CD8-positive, alpha-beta memory T cell (primary cell): ENCODE measurements around the gene PCDH1. TPM values are rescaled to one million over a fixed set of nuclear protein-coding genes. Genes with fewer than 3 reads are reported as not detected.

Experiments
- CTCF ChIA-PET: fragments of 350-600 bp; sonication (Branson Sonifier 250); formaldehyde crosslinking; loops from one replicate; lab custom pipeline; 2021; ENCODE audit warnings: antibody characterized with exemption; lab: Charles Lee
- POLR2A ChIA-PET: fragments of 350-600 bp; sonication (Branson Sonifier 250); formaldehyde crosslinking; loops from one replicate; lab custom pipeline; 2021; ENCODE audit warnings: antibody characterized with exemption; lab: Charles Lee
- DNase-seq, 5 donors: peaks; one replicate each; pipeline versions ENCODE4 v3.0.0 to v3.0.0-alpha.2; 2020 to 2022; ENCODE audit warnings: mixed read lengths in 1 of 5
- H3K27ac ChIP-seq: one replicate; pipeline ENCODE4 v1.7.0; 2013; ENCODE audit warnings: low read depth, mild to moderate bottlenecking, low read length, moderate library complexity
- H3K27me3 ChIP-seq: 2 replicates; pipeline ENCODE4 v1.7.0; 2013; ENCODE audit warnings: low read length, mild to moderate bottlenecking; ENCODE audit not compliant: insufficient read depth, poor library complexity, severe bottlenecking
- H3K36me3 ChIP-seq: 2 replicates; pipeline ENCODE4 v1.7.0; 2013; ENCODE audit warnings: mild to moderate bottlenecking, low read length, moderate library complexity; ENCODE audit not compliant: insufficient read depth
- H3K4me1 ChIP-seq: 2 replicates; pipeline ENCODE4 v1.7.0; 2013; ENCODE audit warnings: mild to moderate bottlenecking, low read length, moderate library complexity; ENCODE audit not compliant: insufficient read depth
- H3K4me3 ChIP-seq: 2 replicates; pipeline ENCODE4 v1.7.0; 2013; ENCODE audit warnings: mild to moderate bottlenecking, low read length
- H3K9me3 ChIP-seq: 2 replicates; pipeline ENCODE4 v1.7.0; 2013; ENCODE audit warnings: mild to moderate bottlenecking, low read length
- H3K27ac Mint-ChIP-seq, 8 donors: one replicate each; pipeline ENCODE4 v1.8.0; 2020 to 2021; ENCODE audit warnings: mixed read lengths in 8 of 8, mild to moderate bottlenecking in 6 of 8, inconsistent platforms in 3 of 8, moderate library complexity in 3 of 8
- H3K27me3 Mint-ChIP-seq, 2 donors: one replicate each; pipeline ENCODE4 v1.8.0; 2020 to 2021; ENCODE audit warnings: mixed read lengths in 2 of 2, mild to moderate bottlenecking in 1 of 2, moderate library complexity in 1 of 2
- H3K36me3 Mint-ChIP-seq, 3 donors: one replicate each; pipeline ENCODE4 v1.8.0; 2020 to 2021; ENCODE audit warnings: mixed read lengths in 3 of 3, inconsistent platforms in 1 of 3, mild to moderate bottlenecking in 1 of 3
- H3K4me1 Mint-ChIP-seq, 3 donors: one replicate each; pipeline ENCODE4 v1.8.0; 2020 to 2021; ENCODE audit warnings: mixed read lengths in 3 of 3, inconsistent platforms in 1 of 3, mild to moderate bottlenecking in 1 of 3
- H3K4me3 Mint-ChIP-seq, 7 donors: one replicate each; pipeline ENCODE4 v1.8.0; 2020 to 2021; ENCODE audit warnings: mixed read lengths in 7 of 7, mild to moderate bottlenecking in 6 of 7, moderate library complexity in 4 of 7, inconsistent platforms in 2 of 7
- H3K9me3 Mint-ChIP-seq, 5 donors: one replicate each; pipeline ENCODE4 v1.8.0; 2020 to 2022; ENCODE audit warnings: mixed read lengths in 5 of 5, mild to moderate bottlenecking in 3 of 5, moderate library complexity in 2 of 5, inconsistent platforms in 1 of 5
- polyA plus RNA-seq: library from polyadenylated mRNA; unstranded; fragments of 300-500 nt; fragmentation: Illumina TruSeq; gene quantifications from one replicate; pipeline ENCODE4 v1.2.3, GENCODE V29; 2021
- total RNA-seq, 2 experiments: library from RNA; stranded (reverse); gene quantifications; one replicate each; pipeline ENCODE4 v1.2.3, GENCODE V29; 2021

PCDH1 gene
- total and polyA plus RNA-seq, 3 experiments from 2014 or later, result 0.54 TPM; not detected in 2

DNA sequence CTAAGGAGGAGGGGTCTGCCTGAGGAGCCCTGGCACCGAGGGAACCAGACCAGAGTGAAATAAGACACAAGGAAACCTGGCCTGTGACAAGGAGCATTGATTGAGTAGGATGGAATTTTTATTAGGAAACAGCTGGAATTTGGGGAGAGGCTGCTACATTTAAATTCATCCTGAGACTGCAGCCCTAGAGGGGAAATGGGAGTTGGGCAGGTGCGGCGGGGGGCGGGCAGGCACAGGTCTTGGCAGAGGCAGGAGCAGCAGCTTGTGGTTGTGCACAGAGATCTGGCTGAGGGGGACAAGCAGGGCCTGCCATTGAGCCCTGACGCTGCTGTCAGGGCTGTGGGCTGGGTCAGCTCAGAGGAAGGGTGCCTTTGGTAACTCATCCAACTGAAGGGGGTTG, 71.6 kb downstream of the PCDH1 start:
- Histone ChIP-seq H3K27me3 (peaks cover 25% of the 10 kb centered on the region), H3K4me3 (no peak overlapping the region), H3K27ac (no peak overlapping the region), H3K36me3 (no peaks in the 10 kb centered on the region), H3K9me3 (no peaks in the 10 kb centered on the region), H3K4me1 (no peaks in the 10 kb centered on the region)
- Mint-ChIP-seq H3K4me1 (no peaks in the 10 kb centered on the region), H3K36me3 (no peaks in the 10 kb centered on the region), H3K27me3 (peaks cover 37 to 80% of the 10 kb centered on the region in 2 donors), H3K27ac (no peak overlapping the region), H3K4me3 (no peak overlapping the region), H3K9me3 (no peaks in the 10 kb centered on the region)
- ChIA-PET POLR2A (no interaction called here), CTCF (interaction anchor here (0.7 to 1.3 kb wide), 2 partner anchors 19 to 122 kb away, joined by 3 read pairs; no protein-coding TSS in a partner anchor)
- no peak for DNase-seq

DNA sequence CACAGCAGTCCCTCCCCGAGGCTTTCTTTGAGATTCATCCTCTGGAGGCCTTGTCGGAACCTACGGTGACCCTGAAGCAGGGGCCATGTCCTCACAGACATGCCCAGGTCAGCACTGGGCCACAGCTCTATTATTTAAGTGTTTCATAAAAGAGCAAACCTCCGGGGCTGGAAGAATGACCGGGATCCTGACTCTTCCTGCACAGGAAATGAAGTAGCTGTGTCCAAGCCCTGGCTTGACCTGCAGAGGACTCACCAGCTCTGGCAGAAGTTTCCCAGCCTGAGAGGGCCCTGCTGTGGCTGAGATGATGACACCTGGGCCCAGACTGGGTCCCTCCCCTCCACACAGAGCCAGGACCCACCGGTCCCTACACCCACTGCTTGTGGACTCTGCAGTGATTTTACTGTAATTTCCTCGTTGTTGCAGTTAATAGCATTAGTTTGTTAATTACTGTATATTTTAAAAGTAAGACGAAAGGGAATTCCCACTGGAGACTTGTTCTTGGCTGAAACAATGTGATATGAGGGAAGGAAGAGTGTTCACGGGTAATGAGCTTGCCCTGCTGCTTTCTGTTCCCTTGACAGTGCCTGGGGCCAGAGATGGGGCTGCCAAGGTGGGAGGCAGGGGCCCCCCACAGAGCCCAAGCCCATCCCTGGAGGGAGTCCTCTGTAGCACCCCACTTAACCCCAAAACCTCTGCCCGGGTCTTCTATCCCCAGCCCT, 72.2 kb downstream of the PCDH1 start:
- CTCF ChIA-PET, result interaction anchor here (0.7 kb wide), 1 partner anchor 18 kb away, joined by 3 read pairs; no protein-coding TSS in a partner anchor
- Histone ChIP-seq H3K27ac (no peak overlapping the region), H3K4me3 (no peak overlapping the region), H3K27me3 (peaks cover 20% of the 10 kb centered on the region), H3K4me1 (no peaks in the 10 kb centered on the region), H3K9me3 (no peaks in the 10 kb centered on the region), H3K36me3 (no peaks in the 10 kb centered on the region)
- H3K4me3 Mint-ChIP-seq, result no peak overlapping the region
- POLR2A ChIA-PET, result no interaction called here
- no peaks in the 10 kb centered on the region for H3K4me1 Mint-ChIP-seq
- H3K9me3 Mint-ChIP-seq, result no peaks in the 10 kb centered on the region
- DNase-seq, result no peak
- H3K36me3 Mint-ChIP-seq, result no peaks in the 10 kb centered on the region
- no peak overlapping the region for H3K27ac Mint-ChIP-seq
- H3K27me3 Mint-ChIP-seq, result peaks cover 31 to 77% of the 10 kb centered on the region in 2 donors

DNA sequence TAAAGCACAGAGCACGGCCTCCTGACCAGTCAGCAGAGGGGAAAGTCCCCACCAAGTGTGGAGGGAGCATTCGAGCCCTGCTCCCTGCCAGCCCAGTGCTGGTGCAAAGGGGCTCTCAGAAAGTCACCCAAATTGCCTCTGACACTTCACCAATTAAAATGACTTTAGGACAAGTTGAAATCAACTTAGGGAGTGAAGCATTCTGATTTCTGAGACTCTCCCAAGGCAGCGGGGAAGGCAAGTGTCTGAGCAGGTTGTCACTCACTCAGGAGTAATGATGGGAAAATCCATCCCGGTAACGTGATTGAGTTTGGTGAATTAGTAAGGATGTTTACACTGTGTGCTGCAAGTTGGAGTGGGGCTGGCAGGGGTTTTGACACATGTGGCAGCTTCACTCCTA, 73.7 kb downstream of the PCDH1 start:
- Histone ChIP-seq H3K4me1 (no peaks in the 10 kb centered on the region), H3K27me3 (peaks cover 15% of the 10 kb centered on the region), H3K4me3 (no peak overlapping the region), H3K27ac (no peak overlapping the region), H3K36me3 (no peaks in the 10 kb centered on the region), H3K9me3 (no peaks in the 10 kb centered on the region)
- H3K4me3 Mint-ChIP-seq, result no peak overlapping the region
- ChIA-PET POLR2A (no interaction called here), CTCF (interaction anchor here (1.7 to 1.8 kb wide), 2 partner anchors 10 to 74 kb away, joined by 5 to 6 read pairs; partner anchors contain the start of gene PCDH1)
- no peaks in the 10 kb centered on the region for H3K9me3 Mint-ChIP-seq
- peaks cover 0 to 2% (median 2%) of the 10 kb centered on the region in 3 donors for H3K4me1 Mint-ChIP-seq
- no peak overlapping the region for H3K27ac Mint-ChIP-seq
- H3K27me3 Mint-ChIP-seq, result peaks cover 34 to 73% of the 10 kb centered on the region in 2 donors
- H3K36me3 Mint-ChIP-seq, result no peaks in the 10 kb centered on the region
- no peak for DNase-seq

Other genes with a start within 250 kb of the PCDH1 start
- gene HDAC3, start 241.6 kb downstream of the PCDH1 start, total RNA-seq, result 10 to 100 TPM; 74.8 to 78.6 TPM
- 92.8 TPM for gene HDAC3, start 241.6 kb downstream of the PCDH1 start, polyA plus RNA-seq
- gene RELL2, start 241.4 kb downstream of the PCDH1 start, total RNA-seq, result 10 to 100 TPM; 24.8 to 26.2 TPM
- gene RELL2, start 241.4 kb downstream of the PCDH1 start, polyA plus RNA-seq, result 3.7 TPM
- 10 to 100 TPM; 31.1 to 33.7 TPM for gene FCHSD1, start 227.0 kb downstream of the PCDH1 start, total RNA-seq
- gene FCHSD1, start 227.0 kb downstream of the PCDH1 start, polyA plus RNA-seq, result 14.6 TPM
- 1 to 10 TPM; 6.9 to 7.9 TPM for gene ARAP3, start 196.2 kb downstream of the PCDH1 start, total RNA-seq
- 0.20 TPM for gene ARAP3, start 196.2 kb downstream of the PCDH1 start, polyA plus RNA-seq
- gene DELE1, start 45.5 kb upstream of the PCDH1 start, total RNA-seq, result 10 to 100 TPM; 48.8 to 50.2 TPM
- 27.3 TPM for gene DELE1, start 45.5 kb upstream of the PCDH1 start, polyA plus RNA-seq
- under 1 TPM; 0.33 to 0.88 TPM for gene PCDH12, start 79.8 kb upstream of the PCDH1 start, total RNA-seq
- gene PCDH12, start 79.8 kb upstream of the PCDH1 start, polyA plus RNA-seq, result 0.07 TPM
- gene RNF14, start 90.7 kb upstream of the PCDH1 start, total RNA-seq, result 10 to 100 TPM; 46.2 to 49.6 TPM
- 43.7 TPM for gene RNF14, start 90.7 kb upstream of the PCDH1 start, polyA plus RNA-seq
- gene GNPDA1, start 134.6 kb upstream of the PCDH1 start, total RNA-seq, result 10 to 100 TPM; 62.4 to 70.0 TPM
- gene GNPDA1, start 134.6 kb upstream of the PCDH1 start, polyA plus RNA-seq, result 32.5 TPM
- gene NDFIP1, start 230.4 kb upstream of the PCDH1 start, total RNA-seq, result 10 to 100 TPM; 81.3 to 84.4 TPM
- 58.3 TPM for gene NDFIP1, start 230.4 kb upstream of the PCDH1 start, polyA plus RNA-seq